ENCODE data around the gene MX1. TPM values are rescaled to one million over a fixed set of nuclear protein-coding genes. Genes with fewer than 3 reads are reported as not detected.

The MX1 gene
- polyA plus RNA-seq, 3 donors, result 42.7 to 73.3 (median 60.5) TPM

GRCh38 chr21:41503331-41503730, 77.3 kb downstream of the MX1 start:
- Mint-ChIP-seq H3K4me1 (no peaks in the 10 kb centered on the region), H3K36me3 (no peaks in the 10 kb centered on the region), H3K9me3 (peaks cover 0 to 2% (median 0%) of the 10 kb centered on the region in 7 donors), H3K4me3 (no peak overlapping the region), H3K27ac (no peak overlapping the region), H3K27me3 (ENCODE audit: low read depth in 3 of 3) (peaks cover 35 to 51% (median 35%) of the 10 kb centered on the region in 3 donors)
- no peaks in the 10 kb centered on the region for H3K79me2 ChIP-seq (ENCODE audit: insufficient read depth, low read length)
- no peak overlapping the region for H2AFZ ChIP-seq (ENCODE audit: insufficient read depth, low read depth, low read length, poor library complexity, severe bottlenecking)
- no peak for TF ChIP-seq CTCF (IDR thresholded peaks at IDR 0.05)
- H3K36me3 ChIP-seq (replicated peaks in 1 of 2; ENCODE audit: control insufficient read depth in 1 of 2, insufficient read depth in 2 of 2, low read length in 2 of 2), result no peaks in the 10 kb centered on the region
- no peaks in the 10 kb centered on the region for H4K20me1 ChIP-seq (ENCODE audit: insufficient read depth, low read length)
- no peaks in the 10 kb centered on the region for H3K4me1 ChIP-seq (ENCODE audit: control insufficient read depth in 1 of 2, insufficient read depth in 2 of 2, low read length in 2 of 2)
- DNase-seq, result no peak
- H3K27me3 ChIP-seq (ENCODE audit: control insufficient read depth in 2 of 2, insufficient read depth in 2 of 2, low read length in 2 of 2), result peaks cover 12 to 35% of the 10 kb centered on the region in 2 donors
- no peak overlapping the region for H3K9ac ChIP-seq (ENCODE audit: insufficient read depth, low read length, poor library complexity, severe bottlenecking)
- intact Hi-C loops (cut with micrococcal nuclease), result no loop called here
- H3K27ac ChIP-seq (ENCODE audit: low read depth in 1 of 2, low read length in 2 of 2), result no peak overlapping the region
- H3K4me3 ChIP-seq (replicated peaks in 1 of 3; ENCODE audit: low read depth in 2 of 3, low read length in 3 of 3), result no peak overlapping the region
- no peak overlapping the region for H3K4me2 ChIP-seq (replicated peaks; ENCODE audit: extremely low read depth, low read length, poor library complexity, severe bottlenecking)
- peaks cover 0 to 7% of the 10 kb centered on the region in 2 donors for H3K9me3 ChIP-seq (replicated peaks in 1 of 2; ENCODE audit: control insufficient read depth in 1 of 2, insufficient read depth in 1 of 2, low read length in 2 of 2)
- WGBS (ENCODE audit: insufficient coverage), result 83% methylated on average over 1 of the region's 4 CpGs

- intact Hi-C loops (cut with micrococcal nuclease), result no loop called here
These were observed 78.0 kb downstream of the MX1 start for GRCh38 chr21:41504030-41504429.

More at GRCh38 chr21:41504030-41504429, 78.0 kb downstream of the MX1 start:
- H3K27ac ChIP-seq (ENCODE audit: low read depth in 1 of 2, low read length in 2 of 2), result no peak overlapping the region
- H3K4me1 ChIP-seq (ENCODE audit: control insufficient read depth in 1 of 2, insufficient read depth in 2 of 2, low read length in 2 of 2), result no peaks in the 10 kb centered on the region
- Mint-ChIP-seq H3K27me3 (ENCODE audit: low read depth in 3 of 3) (peaks cover 40 to 58% (median 41%) of the 10 kb centered on the region in 3 donors), H3K9me3 (peaks cover 0 to 3% (median 0%) of the 10 kb centered on the region in 7 donors), H3K36me3 (no peaks in the 10 kb centered on the region), H3K4me3 (peak overlapping the region in 1 of 2 donors; percentile 54), H3K4me1 (no peaks in the 10 kb centered on the region), H3K27ac (no peak overlapping the region)
- H3K9ac ChIP-seq (ENCODE audit: insufficient read depth, low read length, poor library complexity, severe bottlenecking), result no peak overlapping the region
- no peaks in the 10 kb centered on the region for H4K20me1 ChIP-seq (ENCODE audit: insufficient read depth, low read length)
- H2AFZ ChIP-seq (ENCODE audit: insufficient read depth, low read depth, low read length, poor library complexity, severe bottlenecking), result no peak overlapping the region
- H3K27me3 ChIP-seq (ENCODE audit: control insufficient read depth in 2 of 2, insufficient read depth in 2 of 2, low read length in 2 of 2), result peaks cover 19 to 42% of the 10 kb centered on the region in 2 donors
- DNase-seq, result no peak
- no peaks in the 10 kb centered on the region for H3K79me2 ChIP-seq (ENCODE audit: insufficient read depth, low read length)
- WGBS (ENCODE audit: insufficient coverage), result 50% methylated on average over 4 of the region's 5 CpGs
- TF ChIP-seq CTCF (IDR thresholded peaks at IDR 0.05), result no peak
- no peaks in the 10 kb centered on the region for H3K36me3 ChIP-seq (replicated peaks in 1 of 2; ENCODE audit: control insufficient read depth in 1 of 2, insufficient read depth in 2 of 2, low read length in 2 of 2)
- H3K9me3 ChIP-seq (replicated peaks in 1 of 2; ENCODE audit: control insufficient read depth in 1 of 2, insufficient read depth in 1 of 2, low read length in 2 of 2), result peaks cover 0 to 7% of the 10 kb centered on the region in 2 donors
- no peak overlapping the region for H3K4me3 ChIP-seq (replicated peaks in 1 of 3; ENCODE audit: low read depth in 2 of 3, low read length in 3 of 3)
- H3K4me2 ChIP-seq (replicated peaks; ENCODE audit: extremely low read depth, low read length, poor library complexity, severe bottlenecking), result no peak overlapping the region
